Spleen (tissue), 11 donors: Measurements from ENCODE around the gene SFXN2. TPM values are rescaled to one million over a fixed set of nuclear protein-coding genes. Genes with fewer than 3 reads are reported as not detected.

Source experiments
- DNase-seq: peaks from one replicate; pipeline ENCODE4 v3.0.0-alpha.2; 2020
- H3K27ac ChIP-seq, 8 donors: fragments of 200-600 bp; sonication (generic) in 7 of 8; 1 replicate in 4 of 8; 2 replicates in 4 of 8; pipeline versions ENCODE4 v1.5.0 to v1.8.0; 2016 to 2021; ENCODE audit warnings: inconsistent platforms in 4 of 8, mild to moderate bottlenecking in 4 of 8, moderate library complexity in 1 of 8
- H3K27me3 ChIP-seq, 7 donors: fragments of 200-600 bp; sonication (generic) in 6 of 7; replicated peaks in 1 of 7; 1 replicate in 4 of 7; 2 replicates in 3 of 7; pipeline versions ENCODE4 v1.5.0 to v1.8.0; 2016 to 2021; ENCODE audit warnings: inconsistent platforms in 3 of 7, mild to moderate bottlenecking in 1 of 7
- H3K36me3 ChIP-seq, 6 donors: fragments of 200-600 bp; sonication (generic) in 5 of 6; 1 replicate in 4 of 6; 2 replicates in 2 of 6; pipeline versions ENCODE4 v1.5.0 to v1.8.0; 2016 to 2021; ENCODE audit warnings: inconsistent platforms in 2 of 6
- H3K4me1 ChIP-seq, 6 donors: fragments of 200-600 bp; sonication (generic) in 5 of 6; 1 replicate in 3 of 6; 2 replicates in 3 of 6; pipeline versions ENCODE4 v1.5.0 to v1.8.0; 2016 to 2021; ENCODE audit warnings: inconsistent platforms in 3 of 6
- H3K4me3 ChIP-seq, 8 donors: fragments of 200-600 bp; sonication (generic) in 7 of 8; 1 replicate in 4 of 8; 2 replicates in 4 of 8; pipeline versions ENCODE4 v1.5.0 to v1.8.0; 2016 to 2021; ENCODE audit warnings: inconsistent platforms in 4 of 8, mild to moderate bottlenecking in 4 of 8, moderate library complexity in 2 of 8
- H3K9me3 ChIP-seq, 8 donors: fragments of 200-600 bp; sonication (generic) in 7 of 8; 1 replicate in 4 of 8; 2 replicates in 4 of 8; pipeline versions ENCODE4 v1.5.0 to v1.8.0; 2016 to 2021; ENCODE audit warnings: inconsistent platforms in 4 of 8
- CTCF ChIP-seq, 11 experiments: fragments of 200-600 bp in 7 of 11; fragments of 450-650 bp in 4 of 11; sonication (generic) in 4 of 11; IDR thresholded peaks in 8 of 11; conservative IDR thresholded peaks in 3 of 11; 1 replicate in 7 of 11; 2 replicates in 4 of 11; pipeline versions ENCODE4 v1.4.0 to v1.8.0; 2016 to 2021; ENCODE audit warnings: antibody characterized with exemption in 11 of 11, inconsistent platforms in 4 of 11, mild to moderate bottlenecking in 1 of 11
- POLR2A ChIP-seq, 3 donors: fragments of 450-650 bp; IDR thresholded peaks; one replicate each; pipeline ENCODE4 v1.5.1; 2017; ENCODE audit warnings: antibody characterized with exemption in 3 of 3, mild to moderate bottlenecking in 1 of 3
- POLR2AphosphoS5 ChIP-seq, 3 donors: sonication (generic); formaldehyde crosslinking; IDR thresholded peaks; one replicate each; pipeline ENCODE4 v1.5.1; 2017; ENCODE audit warnings: antibody characterized with exemption in 3 of 3
- WGBS, 5 donors: extraction: QIAGEN DNeasy Blood & Tissue Kit in 3 of 5; methylation state at CpG; one replicate each; pipeline versions ENCODE4 v1.1.5 to v1.1.7; 2013 to 2018; 5-methylcytosine and 5-hydroxymethylcytosine counted together
- intact Hi-C: fragments of 100-400 bp; cut with DNase I; formaldehyde crosslinking; loops from one replicate; pipeline ENCODE4 v1.15.0; 2023; ENCODE audit warnings: low total_unique reads
- polyA plus RNA-seq, 3 donors: library from polyadenylated mRNA; stranded (reverse); fragments of 200-250 nt; gene quantifications; one replicate each; pipeline ENCODE4 v1.2.1, GENCODE V29; 2013
- total RNA-seq, 7 donors: library from RNA; depleted of rRNA in 3 of 7; stranded (reverse); fragments of >200 nt in 3 of 7; fragmentation: NEBNext Ultra II Directional in 4 of 7; extraction: Animal tissue kit (Norgen Biotek cat#: 25700) in 4 of 7; gene quantifications; one replicate each; pipeline versions ENCODE4 v1.1.0 to v1.2.1, GENCODE V29; 2016 to 2021
- donor health status: healthy with polysubstance abuse.
- donor health status: DM: no; HTN: no; CAD: no; lungs with moderate emphysema.
- donor health status: DM: no; HTN: no; CAD: no.
- donor health status: Bipolar disorder and iron deficiency.
- donor health status: healthy.
- donor health status: DM: no; HTN: no; CAD: no.
- donor health status: DM: yes; HTN: yes; CAD: no.

Gene SFXN2
- total and polyA plus RNA-seq, 10 donors: 3.0 to 12.8 (median 9.8) TPM

DNA sequence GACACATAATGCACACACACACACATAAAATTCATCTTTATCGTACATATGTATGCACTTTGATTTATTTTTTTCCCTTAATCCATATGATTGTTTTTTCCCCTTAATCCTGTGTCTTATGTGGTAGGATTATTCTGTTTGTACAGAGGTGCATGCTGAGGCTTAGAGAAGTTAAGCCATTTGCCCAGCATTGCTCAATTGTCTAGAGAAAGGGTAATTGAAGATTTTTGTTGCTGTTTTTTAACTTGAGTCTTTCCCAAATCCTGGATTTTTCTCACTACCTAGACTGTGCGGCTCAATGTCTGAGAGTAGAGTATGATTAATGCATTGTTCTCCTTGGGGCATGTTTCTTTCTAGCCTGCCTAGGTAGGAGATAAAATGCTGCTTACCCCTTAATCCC is 64.3 kb downstream of the SFXN2 start:
- 89 to 96% (median 93%) methylated on average over 2 of the region's 2 CpGs for WGBS, 5 donors
- Histone ChIP-seq H3K36me3 (peaks cover 0 to 28% (median 0%) of the 10 kb centered on the region in 6 donors), H3K9me3 (no peaks in the 10 kb centered on the region), H3K4me3 (no peak overlapping the region), H3K4me1 (peaks cover 17 to 100% (median 73%) of the 10 kb centered on the region in 6 donors), H3K27ac (peak overlapping the region in 3 of 8 donors; percentile 2 to 82 (median 81)), H3K27me3 (no peaks in the 10 kb centered on the region)
- no peak for DNase-seq
- intact Hi-C loops: no loop called here
- no peak for TF ChIP-seq POLR2AphosphoS5 (IDR thresholded peaks at IDR 0.05)

- 78 to 92% (median 85%) methylated on average over 10 of the region's 10 CpGs for WGBS, 5 donors
- no peak overlapping the region for H3K4me3 ChIP-seq
- no peak for DNase-seq
- intact Hi-C loops: no loop called here
- peak overlapping the region in 4 of 8 donors; percentile 23 to 85 (median 78) for H3K27ac ChIP-seq
- TF ChIP-seq POLR2A (IDR thresholded peaks at IDR 0.05) (no peak), POLR2AphosphoS5 (IDR thresholded peaks at IDR 0.05) (no peak), CTCF (IDR thresholded peaks at IDR 0.05 in 8 of 11, conservative IDR thresholded peaks at IDR 0.05 in 3 of 11) (no peak)
- H3K27me3 ChIP-seq: no peaks in the 10 kb centered on the region
- peaks cover 0 to 28% (median 0%) of the 10 kb centered on the region in 6 donors for H3K36me3 ChIP-seq
- no peaks in the 10 kb centered on the region for H3K9me3 ChIP-seq
- H3K4me1 ChIP-seq: peaks cover 9 to 100% (median 76%) of the 10 kb centered on the region in 6 donors
These were observed 65.5 kb downstream of the SFXN2 start for GRCh38 chr10:102779680-102780526.

- no peak for TF ChIP-seq POLR2A (IDR thresholded peaks at IDR 0.05)
- TF ChIP-seq POLR2AphosphoS5 (IDR thresholded peaks at IDR 0.05): no peak
- no peak for TF ChIP-seq CTCF (IDR thresholded peaks at IDR 0.05 in 8 of 11, conservative IDR thresholded peaks at IDR 0.05 in 3 of 11)
- Histone ChIP-seq H3K9me3 (no peaks in the 10 kb centered on the region), H3K4me3 (no peak overlapping the region), H3K4me1 (peaks cover 13 to 100% (median 77%) of the 10 kb centered on the region in 6 donors), H3K36me3 (peaks cover 0 to 28% (median 0%) of the 10 kb centered on the region in 6 donors), H3K27ac (peak overlapping the region in 7 of 8 donors; percentile 6 to 85 (median 69)), H3K27me3 (no peaks in the 10 kb centered on the region)
- intact Hi-C loops: no loop called here
- DNase-seq: no peak
- WGBS, 5 donors: 94 to 100% (median 100%) methylated on average over 1 of the region's 1 CpG
These were observed 66.0 kb downstream of the SFXN2 start for GRCh38 chr10:102780527-102780808.

DNA sequence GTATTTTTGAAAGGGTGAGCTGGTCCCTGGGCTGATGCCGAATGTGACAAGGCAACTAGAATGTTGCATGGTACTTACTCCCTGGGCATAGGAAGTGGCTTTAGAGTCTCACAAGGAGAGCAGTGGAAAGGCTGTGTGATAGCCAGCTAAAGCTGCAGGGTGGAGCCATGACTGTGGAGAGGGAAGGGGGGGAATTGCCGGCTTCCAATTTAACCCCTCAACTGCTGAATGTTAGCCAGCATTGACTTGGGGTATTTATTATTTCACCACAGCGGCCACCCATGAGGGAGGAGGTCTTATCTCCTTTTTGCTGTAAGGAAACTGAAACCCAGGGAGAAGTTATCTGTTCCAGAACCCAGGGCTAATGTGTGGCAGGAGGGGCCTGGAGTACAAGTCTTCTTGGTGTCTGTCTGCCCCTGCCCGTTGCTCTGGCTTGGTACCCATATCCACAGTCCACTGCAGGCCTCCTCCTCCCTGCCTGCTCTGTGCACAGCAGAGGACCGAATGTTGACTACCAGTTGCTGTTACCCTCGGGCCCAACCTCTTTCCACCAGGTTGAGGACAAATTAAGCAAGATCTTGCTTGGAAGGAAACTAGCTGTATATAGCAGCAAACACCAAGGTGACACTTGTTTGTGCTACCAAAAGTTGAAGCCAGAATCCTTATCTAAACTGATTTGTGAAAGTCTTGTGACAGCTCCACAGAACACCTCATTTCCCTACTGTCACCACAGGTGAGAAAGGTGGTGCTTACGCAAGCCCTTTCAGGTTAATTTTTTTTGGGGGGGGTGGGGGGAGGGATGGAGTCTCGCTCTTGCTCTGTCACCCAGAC is 66.9 kb downstream of the SFXN2 start:
- TF ChIP-seq POLR2A (IDR thresholded peaks at IDR 0.05): no peak
- no peak for TF ChIP-seq POLR2AphosphoS5 (IDR thresholded peaks at IDR 0.05)
- no peak for TF ChIP-seq CTCF (IDR thresholded peaks at IDR 0.05 in 8 of 11, conservative IDR thresholded peaks at IDR 0.05 in 3 of 11)
- no peak for DNase-seq
- WGBS, 5 donors: 46 to 75% (median 57%) methylated on average over 8 of the region's 8 CpGs
- Histone ChIP-seq H3K9me3 (no peaks in the 10 kb centered on the region), H3K27ac (peak overlapping the region in 7 of 8 donors; percentile 6 to 85 (median 69)), H3K36me3 (peaks cover 0 to 28% (median 0%) of the 10 kb centered on the region in 6 donors), H3K4me1 (peaks cover 17 to 100% (median 77%) of the 10 kb centered on the region in 6 donors), H3K27me3 (no peaks in the 10 kb centered on the region), H3K4me3 (no peak overlapping the region)
- intact Hi-C loops: no loop called here
